Fibroblast of mammary gland (primary cell): ENCODE data around the gene B3GLCT.
A peak's percentile ranks its signal among the peaks of the same experiment; 100 is the strongest.

Experiments used
- DNase-seq: peaks from one replicate; pipeline ENCODE4 v3.0.0-alpha.2; 2010; ENCODE audit warnings: low read depth
- H3K4me3 ChIP-seq: 2 replicates; pipeline ENCODE4 v1.5.1; 2011; ENCODE audit warnings: low read depth, mild to moderate bottlenecking, low read length, moderate library complexity; ENCODE audit not compliant: control insufficient read depth
- CTCF ChIP-seq: conservative IDR thresholded peaks from 2 replicates; pipeline ENCODE4 v1.5.1; 2011; ENCODE audit warnings: low read depth, low read length, inconsistent platforms; ENCODE audit not compliant: control insufficient read depth, insufficient read depth

The B3GLCT gene

GRCh38 chr13:31161557-31162150, 38.1 kb upstream of the B3GLCT start, which contains the start of gene HSPH1:
HSPH1 (minus strand) TSS chr13:31161904; CDS start chr13:31161582, 322 bp downstream.
- peak; percentile 95 for DNase-seq
- TF ChIP-seq CTCF: no peak
- H3K4me3 ChIP-seq: peak within 1 kb of the TSS; percentile 94

- DNase-seq: peak; percentile 98
Observed at GRCh38 chr13:31162151-31163008, 37.4 kb upstream of the B3GLCT start.

GRCh38 chr13:31166591-31166990, 33.2 kb upstream of the B3GLCT start:
- DNase-seq: peak; percentile 19
- no peak for TF ChIP-seq CTCF
- H3K4me3 ChIP-seq: no peak overlapping the region

More at GRCh38 chr13:31162151-31163008, 37.4 kb upstream of the B3GLCT start:
- H3K4me3 ChIP-seq: peak overlapping the region; percentile 94
- TF ChIP-seq CTCF: no peak

GRCh38 chr13:31167490-31167889, 32.3 kb upstream of the B3GLCT start:
- H3K4me3 ChIP-seq: no peak overlapping the region
- DNase-seq: peak; percentile 26
- no peak for TF ChIP-seq CTCF

GRCh38 chr13:31168166-31168565, 31.6 kb upstream of the B3GLCT start:
- DNase-seq: no peak
- TF ChIP-seq CTCF: no peak
- no peak overlapping the region for H3K4me3 ChIP-seq

DNA sequence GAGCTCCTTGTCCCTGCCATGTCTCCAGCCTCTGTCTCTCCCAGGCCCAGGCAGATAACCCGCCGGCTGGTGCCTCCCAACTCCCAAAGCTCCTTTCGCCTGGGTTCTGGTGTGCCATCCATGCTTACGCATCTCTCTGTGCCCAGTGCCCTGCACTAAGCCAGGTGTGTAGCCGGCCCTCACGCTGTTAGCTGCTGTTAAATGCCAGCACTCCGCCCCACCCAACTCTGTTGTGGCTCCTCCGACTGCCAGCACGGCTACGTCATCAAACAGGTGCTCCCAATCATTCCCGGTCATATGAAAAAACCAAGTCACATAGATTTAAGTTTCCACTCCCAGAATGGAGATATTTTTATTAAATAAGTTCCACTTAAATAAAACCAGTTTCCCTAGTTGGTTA, 31.0 kb upstream of the B3GLCT start:
- no peak for DNase-seq
- no peak overlapping the region for H3K4me3 ChIP-seq
- no peak for TF ChIP-seq CTCF

DNA sequence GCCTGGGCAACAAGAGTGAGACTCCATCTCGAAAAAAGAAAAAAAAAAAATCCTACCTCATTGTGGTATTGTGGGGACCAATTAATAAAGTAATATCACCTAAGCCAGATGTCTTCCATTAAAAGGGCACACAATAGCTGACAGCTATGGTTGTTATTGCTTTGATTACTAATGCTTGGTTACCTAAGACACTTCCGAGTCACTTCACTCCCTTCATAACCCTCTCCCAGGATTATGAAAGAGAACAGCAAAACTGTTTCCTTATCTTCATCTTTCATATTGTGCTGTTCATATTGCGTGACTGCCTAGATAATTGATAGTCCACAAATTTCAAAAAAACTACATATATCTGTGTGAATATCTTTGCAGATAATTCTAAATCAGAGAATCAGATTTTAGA, 27.8 kb upstream of the B3GLCT start:
- no peak overlapping the region for H3K4me3 ChIP-seq
- peak; percentile 45 for DNase-seq
- no peak for TF ChIP-seq CTCF
